GM12878 (cell line): ENCODE data around the gene OR5D16. TPM values are rescaled to one million over a fixed set of nuclear protein-coding genes. Genes with fewer than 3 reads are reported as not detected.

Experiments
- ATAC-seq: fragments of 200-7000 bp; cut with Tn5 transposase; 3 replicates; pipeline ENCODE4 v1.9.1; 2020; ENCODE audit warnings: mild to moderate bottlenecking, moderate library complexity
- BruUV-seq: library from RNA; stranded (reverse); fragments of 400-500 nt; replicated peaks from 2 replicates; lab custom pipeline; 2021; lab: Mats Ljungman, UMichigan
- CTCF ChIA-PET: fragments of 300-600 bp; sonication (Branson Sonifier 250); formaldehyde crosslinking; extraction: SDS; loops from one replicate; lab custom pipeline; 2021; ENCODE audit warnings: inconsistent platforms; lab: Yijun Ruan, JAX
- POLR2A ChIA-PET: fragments of 350-600 bp; formaldehyde crosslinking; extraction: SDS; loops from one replicate; lab custom pipeline; 2021; ENCODE audit warnings: inconsistent platforms; lab: Charles Lee
- RAD21 ChIA-PET: fragments of 300-600 bp; sonication (Branson Sonifier 250); formaldehyde crosslinking; loops from one replicate; lab custom pipeline; 2023; ENCODE audit warnings: antibody characterized with exemption; ENCODE audit not compliant: unreplicated experiment; lab: Charles Lee
- SMC1A ChIA-PET: fragments of 300-600 bp; sonication (Branson Sonifier 250); formaldehyde crosslinking; loops from one replicate; lab custom pipeline; 2023; ENCODE audit not compliant: unreplicated experiment, uncharacterized antibody; lab: Charles Lee
- DNase-seq: peaks from one replicate; pipeline ENCODE4 v3.0.0-alpha.2; 2011; ENCODE audit warnings: low read depth, low spot score
- FAIRE-seq: peaks from 3 replicates; lab custom pipeline; 2011; peaks lifted over from hg19 to GRCh38; lab: Jason Lieb, UNC
- H2AFZ ChIP-seq: 2 replicates; pipeline ENCODE4 v1.6.0; 2011; ENCODE audit warnings: low read depth, low read length, control low read depth; ENCODE audit not compliant: control insufficient read depth
- H3K27ac ChIP-seq: 2 replicates; pipeline ENCODE4 v1.5.1; 2011; ENCODE audit warnings: control low read depth; ENCODE audit not compliant: control insufficient read depth, insufficient read depth
- H3K27me3 ChIP-seq, 2 experiments: replicated peaks in 1 of 2; 2 replicates each; pipeline versions ENCODE4 v1.6.0 to v1.6.1; 2011; ENCODE audit warnings: low read length in 1 of 2; ENCODE audit not compliant: control insufficient read depth in 2 of 2, insufficient read depth in 2 of 2
- H3K36me3 ChIP-seq, 2 experiments: 2 replicates each; pipeline ENCODE4 v1.5.1; 2011; ENCODE audit warnings: low read length in 1 of 2; ENCODE audit not compliant: control insufficient read depth in 2 of 2, insufficient read depth in 2 of 2
- H3K4me1 ChIP-seq: 2 replicates; pipeline ENCODE4 v1.6.1; 2011; ENCODE audit warnings: mild to moderate bottlenecking, low read length, moderate library complexity, mixed read lengths; ENCODE audit not compliant: control insufficient read depth, insufficient read depth
- H3K4me2 ChIP-seq: 2 replicates; pipeline ENCODE4 v1.6.0; 2011; ENCODE audit warnings: control low read depth; ENCODE audit not compliant: control insufficient read depth, insufficient read depth
- H3K4me3 ChIP-seq: fragments of 200-600 bp; sonication (generic); 2 replicates; pipeline ENCODE4 v1.5.1; 2016
- H3K79me2 ChIP-seq: 2 replicates; pipeline ENCODE4 v1.6.0; 2011; ENCODE audit warnings: low read length; ENCODE audit not compliant: control insufficient read depth, insufficient read depth
- H3K9ac ChIP-seq: 2 replicates; pipeline ENCODE4 v1.8.0; 2011; ENCODE audit warnings: low read length, control low read depth, mixed read lengths; ENCODE audit not compliant: control insufficient read depth, insufficient read depth
- H3K9me3 ChIP-seq: replicated peaks from 3 replicates; pipeline ENCODE4 v1.5.1; 2011; ENCODE audit warnings: mild to moderate bottlenecking, low read length; ENCODE audit not compliant: control insufficient read depth, insufficient read depth
- H4K20me1 ChIP-seq: 2 replicates; pipeline ENCODE4 v1.6.0; 2011; ENCODE audit not compliant: control insufficient read depth, insufficient read depth
- BACH1 ChIP-seq: fragments of 450-650 bp; IDR thresholded peaks from 2 replicates; pipeline ENCODE4 v1.6.1; 2017; ENCODE audit warnings: mild to moderate bottlenecking, borderline replicate concordance
- CHD1 ChIP-seq: IDR thresholded peaks from 2 replicates; pipeline ENCODE4 v1.6.1; 2012; ENCODE audit warnings: low read depth, low read length, improper control_type of control experiment
- EED ChIP-seq: sonication (generic); IDR thresholded peaks from 2 replicates; pipeline ENCODE4 v1.6.1; 2016; ENCODE audit warnings: antibody characterized with exemption, low read depth
- ETV6 ChIP-seq, 2 experiments: fragments of 450-650 bp in 1 of 2; IDR thresholded peaks in 1 of 2; conservative IDR thresholded peaks in 1 of 2; 2 replicates each; pipeline ENCODE4 v1.6.1; 2014; ENCODE audit warnings: antibody characterized with exemption in 1 of 2, borderline replicate concordance in 1 of 2, low read depth in 1 of 2, mild to moderate bottlenecking in 1 of 2, moderate library complexity in 1 of 2
- EZH2 ChIP-seq: IDR thresholded peaks from 2 replicates; pipeline ENCODE4 v1.6.1; 2012; ENCODE audit warnings: low read depth, mild to moderate bottlenecking, control low read depth, inconsistent platforms, low read length, borderline replicate concordance; ENCODE audit not compliant: control insufficient read depth
- KLF5 ChIP-seq: fragments of 450-650 bp; IDR thresholded peaks from 2 replicates; pipeline ENCODE4 v1.6.1; 2014; ENCODE audit warnings: mild to moderate bottlenecking; ENCODE audit not compliant: partially characterized antibody
- RAD21 ChIP-seq: IDR thresholded peaks from 2 replicates; pipeline ENCODE4 v1.6.1; 2011; ENCODE audit warnings: mild to moderate bottlenecking, low read depth, low read length, moderate library complexity; ENCODE audit not compliant: insufficient read depth
- ZNF274 ChIP-seq: IDR thresholded peaks from one replicate; pipeline ENCODE4 v1.8.0; 2011; ENCODE audit not compliant: insufficient read length, insufficient read depth
- ZNF384 ChIP-seq: IDR thresholded peaks from 2 replicates; pipeline ENCODE4 v1.6.1; 2012; ENCODE audit warnings: low read depth, mild to moderate bottlenecking, low read length, improper control_type of control experiment, borderline replicate concordance
- WGBS: methylation state at CpG from one replicate; pipeline ENCODE4 v1.1.6; 2016; ENCODE audit warnings: low lambda C conversion rate; ENCODE audit not compliant: insufficient replicate concordance, insufficient coverage; ENCODE audit errors: missing lambda C conversion rate; 5-methylcytosine and 5-hydroxymethylcytosine counted together
- in situ Hi-C: fragments of 300-500 bp; cut with MboI; formaldehyde crosslinking; loops from 9 replicates; pipeline ENCODE4 v1.14.3; 2018; ENCODE audit warnings: mixed read lengths
- intact Hi-C: fragments of 100-400 bp; cut with micrococcal nuclease; formaldehyde crosslinking; loops from one replicate; pipeline ENCODE4 v1.14.2; 2022; ENCODE audit not compliant: unreplicated experiment
- polyA plus RNA-seq, 11 experiments: library from polyadenylated mRNA; depleted of rRNA in 4 of 11; unstranded in 6 of 11; stranded (reverse) in 5 of 11; fragments of >200 nt; fragmentation: Nextera tagmentation in 4 of 11; fragmentation: Illumina TruSeq in 1 of 11; extraction: Ambion mirVana in 4 of 11; extraction: Trizol in 1 of 11; gene quantifications; 1 replicate in 1 of 11; 2 replicates in 10 of 11; pipeline versions ENCODE4 v1.2.1 to v1.2.3, GENCODE V29; 2011 to 2016; ENCODE audit warnings: inconsistent platforms in 2 of 11, missing spikeins in 2 of 11, low read depth in 1 of 11
- total RNA-seq, 4 experiments: library from RNA; depleted of rRNA in 3 of 4; stranded (reverse); fragments of >200 nt in 3 of 4; fragmentation: Illumina TruSeq in 1 of 4; extraction: Trizol in 1 of 4; gene quantifications; 2 replicates each; pipeline versions ENCODE4 v1.2.1 to v1.2.3, GENCODE V29; 2013 to 2021
- TF ChIP-seq, protein P1 (sequence below): fragments of 450-650 bp; formaldehyde crosslinking; IDR thresholded peaks from 2 replicates; pipeline ENCODE4 v1.4.0; 2022; ENCODE audit warnings: mild to moderate bottlenecking, moderate library complexity
- TF ChIP-seq, protein P2 (sequence below): fragments of 450-650 bp; IDR thresholded peaks from 2 replicates; pipeline ENCODE4 v1.6.1; 2018; ENCODE audit warnings: mild to moderate bottlenecking, low read depth, moderate library complexity; ENCODE audit not compliant: partially characterized antibody

Gene OR5D16
- total and polyA plus RNA-seq, 10 of the 15 experiments (the other 5 are each of a cell fraction or from before 2014, with no cell fraction given), result not detected

DNA sequence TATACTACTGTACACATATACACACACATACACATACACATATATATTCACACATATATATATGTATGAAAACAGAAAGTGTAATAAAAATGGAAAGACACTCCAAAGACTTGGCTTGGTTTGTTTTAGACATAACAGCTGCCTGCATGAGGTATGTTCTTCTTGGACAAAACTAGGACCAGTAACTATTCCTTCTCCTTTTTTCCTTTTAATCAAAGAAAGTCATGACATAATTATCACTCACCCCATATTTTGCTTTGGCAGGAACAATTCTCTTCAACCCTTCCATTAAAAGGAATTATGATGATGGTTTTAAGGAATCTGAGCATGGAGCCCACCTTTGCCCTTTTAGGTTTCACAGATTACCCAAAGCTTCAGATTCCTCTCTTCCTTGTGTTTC is 43.3 kb upstream of the OR5D16 start, which contains the start of gene OR5D14 (continued):
- no peak for TF ChIP-seq KLF5
- no peak for TF ChIP-seq ZNF274
- TF ChIP-seq, protein P1, sequence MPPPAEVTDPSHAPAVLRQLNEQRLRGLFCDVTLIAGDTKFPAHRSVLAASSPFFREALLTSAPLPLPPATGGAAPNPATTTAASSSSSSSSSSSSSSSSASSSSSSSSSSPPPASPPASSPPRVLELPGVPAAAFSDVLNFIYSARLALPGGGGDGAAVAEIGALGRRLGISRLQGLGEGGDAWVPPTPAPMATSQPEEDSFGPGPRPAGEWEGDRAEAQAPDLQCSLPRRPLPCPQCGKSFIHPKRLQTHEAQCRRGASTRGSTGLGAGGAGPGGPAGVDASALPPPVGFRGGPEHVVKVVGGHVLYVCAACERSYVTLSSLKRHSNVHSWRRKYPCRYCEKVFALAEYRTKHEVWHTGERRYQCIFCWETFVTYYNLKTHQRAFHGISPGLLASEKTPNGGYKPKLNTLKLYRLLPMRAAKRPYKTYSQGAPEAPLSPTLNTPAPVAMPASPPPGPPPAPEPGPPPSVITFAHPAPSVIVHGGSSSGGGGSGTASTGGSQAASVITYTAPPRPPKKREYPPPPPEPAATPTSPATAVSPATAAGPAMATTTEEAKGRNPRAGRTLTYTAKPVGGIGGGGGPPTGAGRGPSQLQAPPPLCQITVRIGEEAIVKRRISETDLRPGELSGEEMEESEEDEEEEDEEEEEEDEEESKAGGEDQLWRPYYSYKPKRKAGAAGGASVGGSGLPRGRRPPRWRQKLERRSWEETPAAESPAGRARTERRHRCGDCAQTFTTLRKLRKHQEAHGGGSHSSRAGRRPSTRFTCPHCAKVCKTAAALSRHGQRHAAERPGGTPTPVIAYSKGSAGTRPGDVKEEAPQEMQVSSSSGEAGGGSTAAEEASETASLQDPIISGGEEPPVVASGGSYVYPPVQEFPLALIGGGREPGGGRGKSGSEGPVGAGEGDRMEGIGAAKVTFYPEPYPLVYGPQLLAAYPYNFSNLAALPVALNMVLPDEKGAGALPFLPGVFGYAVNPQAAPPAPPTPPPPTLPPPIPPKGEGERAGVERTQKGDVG (CRISPR knock-in tag), result no peak
- TF ChIP-seq RAD21, result no peak
- no peak for TF ChIP-seq EED
- TF ChIP-seq BACH1, result no peak
- no peak for TF ChIP-seq ETV6 (conservative IDR thresholded peaks at IDR 0.05 in 1 of 2, IDR thresholded peaks at IDR 0.05 in 1 of 2; ENCODE audit: borderline replicate concordance in 1 of 2, low read depth in 1 of 2)
- no peak for TF ChIP-seq ZNF384

DNA sequence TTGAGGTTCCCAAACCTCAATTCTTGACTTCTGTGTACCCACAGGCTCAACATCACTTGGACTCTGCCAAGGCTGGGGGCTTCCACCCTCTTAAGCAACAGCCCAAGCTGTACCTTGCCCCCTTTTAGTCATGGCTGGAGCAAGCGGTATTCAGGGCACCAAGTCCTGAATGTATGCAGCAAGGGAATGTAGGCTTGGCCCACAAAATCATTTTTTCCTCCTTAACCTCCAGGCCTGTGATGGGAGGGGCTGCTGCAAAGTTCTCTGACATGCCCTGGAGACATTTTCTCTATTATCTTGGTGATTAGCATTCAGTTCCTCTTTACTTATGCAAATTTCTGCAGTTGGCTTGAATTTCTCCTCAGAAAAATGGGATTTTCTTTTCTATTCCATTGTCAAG is 32.3 kb upstream of the OR5D16 start:
- ATAC-seq, result no peak
- intact Hi-C loops (no loop called here), in situ Hi-C loops (no loop called here)
- ChIA-PET CTCF (no interaction called here), RAD21 (no interaction called here), POLR2A (no interaction called here), SMC1A (no interaction called here)
- no peak overlapping the region for H3K9ac ChIP-seq
- H3K9me3 ChIP-seq, result no peaks in the 10 kb centered on the region; the same call in 2 of the 3 replicates
- no peak overlapping the region for H3K27ac ChIP-seq
- no peak overlapping the region for H3K4me3 ChIP-seq
- no peak overlapping the region for H2AFZ ChIP-seq
- BruUV-seq, result no TSS peak
- WGBS, result 0% methylated on average over 1 of the region's 1 CpG
- TF ChIP-seq, protein P2, sequence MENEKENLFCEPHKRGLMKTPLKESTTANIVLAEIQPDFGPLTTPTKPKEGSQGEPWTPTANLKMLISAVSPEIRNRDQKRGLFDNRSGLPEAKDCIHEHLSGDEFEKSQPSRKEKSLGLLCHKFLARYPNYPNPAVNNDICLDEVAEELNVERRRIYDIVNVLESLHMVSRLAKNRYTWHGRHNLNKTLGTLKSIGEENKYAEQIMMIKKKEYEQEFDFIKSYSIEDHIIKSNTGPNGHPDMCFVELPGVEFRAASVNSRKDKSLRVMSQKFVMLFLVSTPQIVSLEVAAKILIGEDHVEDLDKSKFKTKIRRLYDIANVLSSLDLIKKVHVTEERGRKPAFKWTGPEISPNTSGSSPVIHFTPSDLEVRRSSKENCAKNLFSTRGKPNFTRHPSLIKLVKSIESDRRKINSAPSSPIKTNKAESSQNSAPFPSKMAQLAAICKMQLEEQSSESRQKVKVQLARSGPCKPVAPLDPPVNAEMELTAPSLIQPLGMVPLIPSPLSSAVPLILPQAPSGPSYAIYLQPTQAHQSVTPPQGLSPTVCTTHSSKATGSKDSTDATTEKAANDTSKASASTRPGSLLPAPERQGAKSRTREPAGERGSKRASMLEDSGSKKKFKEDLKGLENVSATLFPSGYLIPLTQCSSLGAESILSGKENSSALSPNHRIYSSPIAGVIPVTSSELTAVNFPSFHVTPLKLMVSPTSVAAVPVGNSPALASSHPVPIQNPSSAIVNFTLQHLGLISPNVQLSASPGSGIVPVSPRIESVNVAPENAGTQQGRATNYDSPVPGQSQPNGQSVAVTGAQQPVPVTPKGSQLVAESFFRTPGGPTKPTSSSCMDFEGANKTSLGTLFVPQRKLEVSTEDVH, result no peak
- TF ChIP-seq CHD1 (no peak), EZH2 (no peak)
- H3K27me3 ChIP-seq, result no peaks in the 10 kb centered on the region
- H3K4me2 ChIP-seq, result no peak overlapping the region
- DNase-seq, result no peak
- H3K36me3 ChIP-seq, result no peaks in the 10 kb centered on the region
- no peaks in the 10 kb centered on the region for H4K20me1 ChIP-seq
- H3K79me2 ChIP-seq, result no peaks in the 10 kb centered on the region
- H3K4me1 ChIP-seq, result no peaks in the 10 kb centered on the region
- no peak for FAIRE-seq
